Measurements from ENCODE around the gene STAC3. TPM values are rescaled to one million over a fixed set of nuclear protein-coding genes. Genes with fewer than 3 reads are reported as not detected.

STAC3 gene
- total and polyA plus RNA-seq, 9 of the 15 experiments (the other 6 are each of a cell fraction or from before 2014, with no cell fraction given): 0.45 to 6.4 (median 3.3) TPM

GRCh38 chr12:57229634-57230380 lies 21.2 kb downstream of the STAC3 start, which contains the start of gene SHMT2 (continued):
- TF ChIP-seq RERE (CRISPR knock-in tag; IDR thresholded peaks at IDR 0.05; ENCODE audit: borderline replicate concordance) (0 out of 2 replicates have a peak, but pooled peaks have one; percentile 77), ZC3H4 (CRISPR knock-in tag; IDR thresholded peaks at IDR 0.05; ENCODE audit: borderline replicate concordance) (no peak), KAT7 (CRISPR knock-in tag; IDR thresholded peaks at IDR 0.05; ENCODE audit: borderline replicate concordance) (no peak; the same call in 1 of the 2 replicates), ZNF57 (CRISPR knock-in tag; IDR thresholded peaks at IDR 0.05) (no peak), CHD4 (IDR thresholded peaks at IDR 0.05; ENCODE audit: insufficient read depth, insufficient replicate concordance, low read depth, low read length, poor library complexity, severe bottlenecking) (no peak), E2F8 (IDR thresholded peaks at IDR 0.05; ENCODE audit: low read depth, partially characterized antibody) (no peak), ZBTB33 (CRISPR knock-in tag; IDR thresholded peaks at IDR 0.05) (no peak), CSDE1 (IDR thresholded peaks at IDR 0.05) (no peak), HNRNPUL1 (IDR thresholded peaks at IDR 0.05; ENCODE audit: low read length) (no peak), PTRF (tag; IDR thresholded peaks at IDR 0.05) (no peak), ZBTB43 (CRISPR knock-in tag; IDR thresholded peaks at IDR 0.05) (no peak), RBM39 (optimal IDR thresholded peaks at IDR 0.05; ENCODE audit: low read depth, low read length) (no peak), DNMT1 (IDR thresholded peaks at IDR 0.05) (no peak), SMAD3 (CRISPR knock-in tag; conservative IDR thresholded peaks at IDR 0.05) (no peak)
